Lower lobe of right lung (tissue), 2 donors: ENCODE measurements around the gene PRPF4. TPM values are rescaled to one million over a fixed set of nuclear protein-coding genes. Genes with fewer than 3 reads are reported as not detected.

Source experiments
- ATAC-seq, 2 donors: fragments of 200-7000 bp; cut with Tn5 transposase; one replicate each; pipeline ENCODE4 v1.9.1; 2020 to 2022; ENCODE audit warnings: mild to moderate bottlenecking in 2 of 2, moderate library complexity in 2 of 2
- DNase-seq: peaks from one replicate; pipeline ENCODE4 v3.0.0-alpha.2; 2020
- H3K27ac ChIP-seq: fragments of 200-600 bp; one replicate; pipeline ENCODE4 v1.8.0; 2022
- H3K27me3 ChIP-seq: fragments of 200-600 bp; one replicate; pipeline ENCODE4 v1.8.0; 2022; ENCODE audit warnings: low read depth
- H3K36me3 ChIP-seq: fragments of 200-600 bp; one replicate; pipeline ENCODE4 v1.8.0; 2022; ENCODE audit warnings: mild to moderate bottlenecking
- H3K4me1 ChIP-seq: fragments of 200-600 bp; one replicate; pipeline ENCODE4 v1.8.0; 2022
- H3K4me3 ChIP-seq: fragments of 200-600 bp; one replicate; pipeline ENCODE4 v1.8.0; 2022; ENCODE audit warnings: mild to moderate bottlenecking
- H3K9me3 ChIP-seq: fragments of 200-600 bp; one replicate; pipeline ENCODE4 v1.8.0; 2022
- intact Hi-C: fragments of 100-400 bp; cut with DNase I; formaldehyde crosslinking; loops from one replicate; pipeline ENCODE4 v1.11.0; 2022
- total RNA-seq: library from RNA; stranded (reverse); fragmentation: NEBNext Ultra II Directional; extraction: Animal tissue kit (Norgen Biotek cat#: 25700); gene quantifications from one replicate; pipeline ENCODE4 v1.2.1, GENCODE V29; 2021
- TF ChIP-seq, protein P1 (sequence below): fragments of 200-600 bp; IDR thresholded peaks from one replicate; pipeline ENCODE4 v1.8.0; 2022; ENCODE audit warnings: antibody characterized with exemption, mild to moderate bottlenecking
- donor health status: DM: no; HTN: yes; CAD: no; lungs with severe emphysema.

Gene PRPF4
- total RNA-seq, 1 donor from 2014 or later, result 12.6 TPM

DNA sequence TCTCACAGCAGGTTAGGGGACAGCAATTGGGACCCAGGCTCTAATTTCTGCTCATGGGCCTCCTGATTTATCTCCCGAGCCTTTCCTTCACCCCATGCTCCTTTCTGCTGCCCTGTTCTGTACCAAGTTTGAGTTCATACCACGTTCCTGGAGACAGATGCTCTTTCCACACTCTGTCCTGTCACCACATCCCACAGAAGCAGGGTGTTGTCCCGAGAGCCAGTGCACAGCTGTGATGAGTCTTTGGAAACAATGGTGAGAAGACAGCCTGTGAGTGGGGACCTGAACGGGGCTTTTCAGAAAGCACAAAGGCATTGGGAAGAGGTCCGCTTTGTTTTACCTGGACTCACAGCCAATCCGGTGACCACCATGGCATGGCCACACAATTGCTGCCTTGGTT is 47.2 kb downstream of the PRPF4 start:
- TF ChIP-seq, protein P1, sequence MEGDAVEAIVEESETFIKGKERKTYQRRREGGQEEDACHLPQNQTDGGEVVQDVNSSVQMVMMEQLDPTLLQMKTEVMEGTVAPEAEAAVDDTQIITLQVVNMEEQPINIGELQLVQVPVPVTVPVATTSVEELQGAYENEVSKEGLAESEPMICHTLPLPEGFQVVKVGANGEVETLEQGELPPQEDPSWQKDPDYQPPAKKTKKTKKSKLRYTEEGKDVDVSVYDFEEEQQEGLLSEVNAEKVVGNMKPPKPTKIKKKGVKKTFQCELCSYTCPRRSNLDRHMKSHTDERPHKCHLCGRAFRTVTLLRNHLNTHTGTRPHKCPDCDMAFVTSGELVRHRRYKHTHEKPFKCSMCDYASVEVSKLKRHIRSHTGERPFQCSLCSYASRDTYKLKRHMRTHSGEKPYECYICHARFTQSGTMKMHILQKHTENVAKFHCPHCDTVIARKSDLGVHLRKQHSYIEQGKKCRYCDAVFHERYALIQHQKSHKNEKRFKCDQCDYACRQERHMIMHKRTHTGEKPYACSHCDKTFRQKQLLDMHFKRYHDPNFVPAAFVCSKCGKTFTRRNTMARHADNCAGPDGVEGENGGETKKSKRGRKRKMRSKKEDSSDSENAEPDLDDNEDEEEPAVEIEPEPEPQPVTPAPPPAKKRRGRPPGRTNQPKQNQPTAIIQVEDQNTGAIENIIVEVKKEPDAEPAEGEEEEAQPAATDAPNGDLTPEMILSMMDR, result no peak
- H3K4me1 ChIP-seq, result no peaks in the 10 kb centered on the region
- no peak overlapping the region for H3K4me3 ChIP-seq
- H3K27ac ChIP-seq, result no peak overlapping the region
- no peak for DNase-seq
- no peaks in the 10 kb centered on the region for H3K27me3 ChIP-seq
- H3K9me3 ChIP-seq, result no peaks in the 10 kb centered on the region
- ATAC-seq, result no peak
- peaks cover 34% of the 10 kb centered on the region for H3K36me3 ChIP-seq
- intact Hi-C loops, result no loop called here

DNA sequence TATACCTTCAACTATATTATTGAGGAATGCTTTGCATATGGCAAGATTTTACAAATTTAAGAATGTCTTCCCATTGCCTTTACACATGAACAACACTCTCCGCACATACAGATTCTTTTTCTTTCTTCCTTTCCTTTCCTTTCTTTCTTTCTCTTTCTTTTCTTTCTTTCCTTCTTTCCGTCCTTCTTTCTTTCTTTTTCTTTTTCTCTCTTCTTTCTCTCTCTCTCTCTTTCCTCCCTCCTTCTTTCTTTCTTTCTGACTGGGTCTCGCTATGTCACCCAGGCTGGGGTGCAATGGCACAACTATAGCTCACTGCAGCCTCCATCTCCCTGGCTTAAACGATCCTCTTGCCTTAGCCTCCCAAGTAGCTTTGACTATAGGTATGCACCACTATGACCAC is 50.8 kb downstream of the PRPF4 start:
- no peak for DNase-seq
- H3K4me3 ChIP-seq, result no peak overlapping the region
- H3K36me3 ChIP-seq, result peaks cover 3% of the 10 kb centered on the region
- ATAC-seq, result no peak
- H3K4me1 ChIP-seq, result no peaks in the 10 kb centered on the region
- TF ChIP-seq, protein P1, result no peak
- no peaks in the 10 kb centered on the region for H3K9me3 ChIP-seq
- intact Hi-C loops, result no loop called here
- no peak overlapping the region for H3K27ac ChIP-seq
- H3K27me3 ChIP-seq, result no peaks in the 10 kb centered on the region

DNA sequence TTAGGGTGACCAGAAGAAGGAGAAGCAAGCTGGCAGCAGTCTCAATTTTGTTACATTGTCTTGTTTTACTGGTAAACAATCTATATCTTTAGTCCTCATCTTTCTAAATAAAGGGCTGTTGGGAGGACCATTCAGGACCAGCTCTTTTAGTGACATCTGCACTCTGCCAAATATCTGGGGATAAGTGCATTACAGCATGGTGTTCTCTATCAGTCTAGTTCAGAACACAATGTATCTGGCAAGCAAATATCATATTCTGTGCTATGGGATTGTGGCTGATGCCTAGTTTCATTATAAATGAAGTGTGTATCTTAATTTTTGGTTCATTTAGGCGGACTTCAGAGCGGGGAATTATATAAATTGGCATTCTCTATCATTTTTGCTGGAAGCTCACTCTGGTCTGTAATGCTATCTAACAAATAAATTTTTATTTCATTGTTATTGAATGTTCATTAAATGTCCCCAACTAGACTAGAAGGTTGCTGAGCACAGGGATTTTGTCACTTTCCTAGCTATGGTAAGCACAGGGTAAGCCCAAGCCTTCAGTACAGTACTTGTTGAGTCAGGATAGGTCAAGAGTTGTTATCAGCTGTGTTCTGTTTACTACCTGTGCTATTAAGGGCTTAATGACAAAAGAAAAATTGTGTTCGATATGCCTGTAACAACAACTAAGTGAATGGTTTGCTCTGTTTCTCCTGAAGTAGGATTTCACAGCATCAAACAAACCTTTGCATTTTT is 52.8 kb downstream of the PRPF4 start:
- intact Hi-C loops, result no loop called here
- Histone ChIP-seq H3K27me3 (no peaks in the 10 kb centered on the region), H3K36me3 (no peaks in the 10 kb centered on the region), H3K4me3 (no peak overlapping the region), H3K9me3 (no peaks in the 10 kb centered on the region), H3K4me1 (no peaks in the 10 kb centered on the region), H3K27ac (no peak overlapping the region)
- DNase-seq (no peak), ATAC-seq (no peak)
- TF ChIP-seq, protein P1, result no peak

DNA sequence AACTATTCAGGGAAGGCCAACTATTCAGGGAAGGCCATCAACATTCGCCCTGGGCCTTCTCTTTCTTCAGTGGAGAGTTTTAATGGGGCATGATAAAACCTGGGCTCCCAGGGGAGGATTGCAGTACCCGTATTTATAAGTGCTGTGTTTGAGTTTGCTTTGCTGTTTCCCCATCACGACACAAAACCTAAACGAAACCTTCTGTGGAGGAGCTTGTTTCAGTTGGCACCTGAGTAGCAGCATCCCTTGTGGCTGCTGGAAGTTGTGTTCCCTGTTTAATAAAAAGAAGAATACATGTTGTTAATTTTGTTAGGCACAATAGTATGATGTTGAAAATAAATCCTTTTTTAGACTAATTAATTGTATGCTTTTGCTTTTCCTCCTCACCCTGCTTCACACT is 56.3 kb downstream of the PRPF4 start:
- no peak for ATAC-seq

DNA sequence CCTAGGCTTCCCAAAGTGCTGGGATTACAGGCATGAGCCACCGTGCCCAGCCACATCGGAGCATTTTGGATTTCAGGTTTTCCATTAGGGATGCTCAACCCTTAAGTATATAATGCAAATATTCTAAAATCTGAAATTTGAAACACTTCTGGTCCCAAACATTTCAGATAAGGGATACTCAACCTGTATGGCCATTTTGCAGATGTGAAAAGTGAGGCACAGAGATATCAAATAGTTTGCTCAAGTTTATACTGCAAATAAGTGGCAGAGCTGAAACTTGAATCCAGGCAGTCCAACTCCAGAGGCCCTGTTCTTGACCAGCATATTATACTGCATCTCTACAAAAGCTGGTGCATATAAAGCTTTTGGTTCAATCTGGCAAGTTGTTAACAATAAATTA is 62.3 kb downstream of the PRPF4 start:
- Histone ChIP-seq H3K4me3 (no peak overlapping the region), H3K36me3 (no peaks in the 10 kb centered on the region), H3K4me1 (peaks cover 15% of the 10 kb centered on the region), H3K27me3 (no peaks in the 10 kb centered on the region), H3K27ac (no peak overlapping the region), H3K9me3 (no peaks in the 10 kb centered on the region)
- TF ChIP-seq, protein P1, result no peak
- ATAC-seq (no peak), DNase-seq (no peak)
- intact Hi-C loops, result no loop called here

More for the DNA sequence above, 56.3 kb downstream of the PRPF4 start:
- no peak for DNase-seq
- Histone ChIP-seq H3K36me3 (no peaks in the 10 kb centered on the region), H3K4me1 (no peaks in the 10 kb centered on the region), H3K27me3 (no peaks in the 10 kb centered on the region), H3K27ac (no peak overlapping the region), H3K9me3 (no peaks in the 10 kb centered on the region), H3K4me3 (no peak overlapping the region)
- TF ChIP-seq, protein P1, result no peak
- intact Hi-C loops, result no loop called here
